SH-SY5Y (cell line): Measurements from ENCODE around the gene SF3B4.

Experiments used
- GATA2 ChIP-seq: IDR thresholded peaks from 2 replicates; pipeline ENCODE4 v1.6.1; 2011; ENCODE audit warnings: mild to moderate bottlenecking, low read depth, low read length
- GATA3 ChIP-seq: IDR thresholded peaks from 2 replicates; pipeline ENCODE4 v1.6.1; 2011; ENCODE audit warnings: low read depth, mild to moderate bottlenecking, low read length, moderate library complexity

SF3B4 gene

GRCh38 chr1:149936992-149937705 is 9.5 kb upstream of the SF3B4 start:
- TF ChIP-seq GATA2 (no peak), GATA3 (no peak)

- TF ChIP-seq GATA2: no peak
These were observed 8.8 kb upstream of the SF3B4 start, which contains the start of gene MTMR11 for GRCh38 chr1:149936170-149936991. MTMR11 (minus strand) TSS chr1:149936879; CDS start chr1:149936647, 232 bp downstream.

- TF ChIP-seq GATA3: no peak
- TF ChIP-seq GATA2: no peak
These were observed 6.8 kb upstream of the SF3B4 start for GRCh38 chr1:149934356-149934755.

GRCh38 chr1:149933208-149933607 is 5.6 kb upstream of the SF3B4 start:
- TF ChIP-seq GATA2 (no peak), GATA3 (no peak)

GRCh38 chr1:149932474-149932873 is 4.9 kb upstream of the SF3B4 start:
- TF ChIP-seq GATA2 (no peak), GATA3 (no peak)

GRCh38 chr1:149931212-149931790 is 3.7 kb upstream of the SF3B4 start:
- TF ChIP-seq GATA2: no peak
- no peak for TF ChIP-seq GATA3

GRCh38 chr1:149929856-149930255 is 2.3 kb upstream of the SF3B4 start:
- TF ChIP-seq GATA2 (no peak), GATA3 (no peak)

GRCh38 chr1:149928401-149928724 is 760 bp upstream of the SF3B4 start:
- TF ChIP-seq GATA2: no peak

- no peak for TF ChIP-seq GATA3
- no peak for TF ChIP-seq GATA2
These were observed 494 bp downstream of the SF3B4 start for GRCh38 chr1:149927056-149927562.

GRCh38 chr1:149926296-149926695 is 1.3 kb downstream of the SF3B4 start:
- TF ChIP-seq GATA2 (no peak), GATA3 (no peak)

- no peak for TF ChIP-seq GATA3
- TF ChIP-seq GATA2: no peak
These were observed 1.9 kb downstream of the SF3B4 start for GRCh38 chr1:149925751-149926150.

- TF ChIP-seq GATA3 (no peak), GATA2 (no peak)
These were observed 2.3 kb downstream of the SF3B4 start for GRCh38 chr1:149925345-149925744.

- TF ChIP-seq GATA3: no peak
- TF ChIP-seq GATA2: no peak
These were observed 4.0 kb downstream of the SF3B4 start for GRCh38 chr1:149923626-149924025.

- TF ChIP-seq GATA3 (no peak), GATA2 (no peak)
These were observed 9.9 kb downstream of the SF3B4 start, which contains the start of gene SV2A for GRCh38 chr1:149917571-149918144. SV2A (minus strand) TSS chr1:149917844; CDS start chr1:149913840, 4,004 bp downstream.
